Brain microvascular endothelial cell (primary cell): Measurements from ENCODE around the gene ZGPAT.

Experiments
- DNase-seq: peaks from one replicate; pipeline ENCODE4 v3.0.0-alpha.2; 2020
- H3K27ac ChIP-seq: fragments of 250-450 bp; sonication (Bioruptor Pico); 2 replicates; pipeline ENCODE4 v1.5.1; 2020; ENCODE audit warnings: mild to moderate bottlenecking, moderate library complexity
- H3K27me3 ChIP-seq: fragments of 250-450 bp; sonication (Bioruptor Pico); replicated peaks from 2 replicates; pipeline ENCODE4 v1.5.1; 2020; ENCODE audit warnings: mild to moderate bottlenecking
- H3K36me3 ChIP-seq: fragments of 250-450 bp; sonication (Bioruptor Pico); replicated peaks from 2 replicates; pipeline ENCODE4 v1.5.1; 2020; ENCODE audit warnings: mild to moderate bottlenecking
- H3K4me3 ChIP-seq: 2 replicates; pipeline ENCODE4 v1.5.1; 2011; ENCODE audit warnings: low read depth, mild to moderate bottlenecking, control low read depth, low read length, moderate library complexity
- CTCF ChIP-seq: IDR thresholded peaks from 2 replicates; pipeline ENCODE4 v1.5.1; 2011; ENCODE audit warnings: low read depth, mild to moderate bottlenecking, moderate library complexity, low read length, control low read depth, inconsistent platforms; ENCODE audit errors: missing control alignments
- in situ Hi-C: cut with HindIII; loops from 2 replicates; pipeline ENCODE4 v1.10.0; 2017; ENCODE audit warnings: low sequenced_read_pairs, low pct_ligation_motif_present

The ZGPAT gene

GRCh38 chr20:63680857-63681608, 26.8 kb upstream of the ZGPAT start:
- Histone ChIP-seq H3K36me3 (peaks cover 4% of the 10 kb centered on the region), H3K27ac (no peak overlapping the region), H3K4me3 (no peak overlapping the region), H3K27me3 (no peaks in the 10 kb centered on the region)
- no peak for TF ChIP-seq CTCF
- DNase-seq: no peak
- in situ Hi-C loops: loop anchor here (25.0 kb wide), 1 partner anchor 94 kb away; no protein-coding TSS in a partner anchor

GRCh38 chr20:63681609-63682142, 26.2 kb upstream of the ZGPAT start:
- no peaks in the 10 kb centered on the region for H3K27me3 ChIP-seq
- DNase-seq: no peak
- H3K4me3 ChIP-seq: no peak overlapping the region
- in situ Hi-C loops: loop anchor here (25.0 kb wide), 1 partner anchor 94 kb away; no protein-coding TSS in a partner anchor
- no peak for TF ChIP-seq CTCF
- H3K36me3 ChIP-seq: no peaks in the 10 kb centered on the region
- H3K27ac ChIP-seq: peak overlapping the region; percentile 27

- in situ Hi-C loops: loop anchor here (25.0 kb wide), 1 partner anchor 95 kb away; no protein-coding TSS in a partner anchor
- peak; percentile 94 for DNase-seq
- no peak for TF ChIP-seq CTCF
- Histone ChIP-seq H3K27me3 (no peaks in the 10 kb centered on the region), H3K4me3 (no peak overlapping the region), H3K36me3 (no peaks in the 10 kb centered on the region), H3K27ac (peak overlapping the region; percentile 55)
Observed at GRCh38 chr20:63682384-63683139, 25.3 kb upstream of the ZGPAT start.

GRCh38 chr20:63685269-63686026, 22.4 kb upstream of the ZGPAT start:
- Histone ChIP-seq H3K27me3 (no peaks in the 10 kb centered on the region), H3K27ac (peak overlapping the region; percentile 54), H3K4me3 (no peak overlapping the region), H3K36me3 (no peaks in the 10 kb centered on the region)
- in situ Hi-C loops: loop anchor here (25.0 kb wide), 1 partner anchor 98 kb away; no protein-coding TSS in a partner anchor
- TF ChIP-seq CTCF: no peak
- DNase-seq: no peak

- Histone ChIP-seq H3K4me3 (no peak overlapping the region), H3K27me3 (no peaks in the 10 kb centered on the region), H3K27ac (peak overlapping the region; percentile 54), H3K36me3 (no peaks in the 10 kb centered on the region)
- TF ChIP-seq CTCF: no peak
- in situ Hi-C loops: loop anchor here (25.0 kb wide), 1 partner anchor 99 kb away; no protein-coding TSS in a partner anchor
- no peak for DNase-seq
Observed at GRCh38 chr20:63686094-63686491, 21.7 kb upstream of the ZGPAT start.
